HL-60/S4 (cell line): ENCODE results near the gene DMRTB1.

Source experiments
- in situ Hi-C: fragments of 300-500 bp; cut with MboI; formaldehyde crosslinking; loops from 2 replicates; pipeline ENCODE4 v1.14.3; 2022; ENCODE audit warnings: low sequenced_read_pairs

DMRTB1 gene

DNA sequence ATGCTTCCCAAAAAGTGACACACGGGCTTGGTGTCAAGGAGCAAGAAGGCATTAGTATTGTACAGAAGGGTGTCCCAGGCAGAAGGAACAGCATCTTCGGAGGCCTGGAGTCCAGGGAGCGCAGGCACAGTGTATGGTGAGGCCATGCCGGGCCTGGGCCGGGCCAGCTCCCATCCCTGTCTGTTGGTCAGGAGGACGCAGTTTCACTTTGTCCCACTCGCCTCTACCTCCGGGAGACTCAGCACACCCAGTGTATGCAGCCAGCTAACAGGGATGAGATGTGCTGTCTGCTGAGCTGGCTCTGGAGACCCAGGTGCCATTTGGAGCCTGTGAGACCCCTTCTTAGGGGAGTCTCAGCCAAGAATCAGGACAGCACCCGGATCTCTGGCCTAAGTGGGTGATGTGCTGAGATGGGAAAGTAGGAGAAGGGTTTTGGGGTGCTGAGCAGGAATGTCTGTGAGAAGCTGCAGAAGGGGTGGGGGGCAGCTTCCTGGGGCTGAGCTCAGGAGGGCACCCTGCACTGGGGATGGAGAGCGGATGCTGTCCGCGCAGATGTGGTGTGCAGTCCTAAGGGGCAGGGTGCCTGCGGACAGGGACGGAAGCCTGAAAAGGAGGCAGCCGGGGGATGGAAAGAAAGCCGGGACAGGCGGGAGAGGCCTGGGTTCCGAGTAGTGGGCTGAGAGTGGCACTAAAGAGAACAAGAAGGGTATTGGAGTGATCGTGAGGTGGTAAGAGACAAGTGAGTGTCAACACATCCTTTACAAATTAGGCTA, 25.7 kb downstream of the DMRTB1 start:
- in situ Hi-C loops = no loop called here

GRCh38 chr1:53485478-53486394, 26.5 kb downstream of the DMRTB1 start:
- in situ Hi-C loops = no loop called here

DNA sequence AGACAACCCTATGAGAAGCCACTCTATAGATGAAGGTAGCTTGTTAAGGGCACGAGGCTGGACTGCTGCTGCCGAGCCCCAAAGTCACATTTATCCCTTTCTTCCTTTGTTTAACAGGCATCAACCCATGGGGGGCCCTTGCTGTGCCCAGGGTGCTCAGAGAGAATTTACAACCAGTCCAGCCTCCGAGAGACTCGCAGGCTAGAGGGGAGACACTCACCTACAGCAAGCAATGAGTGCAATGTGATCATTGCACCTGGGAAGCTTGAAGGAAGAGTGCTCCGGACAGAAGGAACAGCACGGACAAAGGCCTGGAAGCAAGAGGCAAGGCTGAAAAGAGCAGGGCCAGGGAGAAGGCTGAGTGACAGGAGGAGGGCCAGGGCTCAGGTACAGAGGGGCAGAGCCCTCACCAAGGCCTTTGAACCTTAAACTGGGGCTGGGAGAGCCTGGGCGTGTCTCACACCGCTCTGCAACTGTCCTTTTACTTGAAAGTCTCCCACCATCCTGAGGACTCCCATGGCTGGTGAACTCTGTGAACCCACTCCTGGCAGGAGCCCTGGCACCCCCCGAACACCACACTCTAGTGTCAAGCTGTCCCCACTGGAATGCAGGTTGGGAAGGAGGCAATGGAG, 27.3 kb downstream of the DMRTB1 start:
- in situ Hi-C loops = no loop called here

GRCh38 chr1:53490351-53490750, 31.2 kb downstream of the DMRTB1 start:
- in situ Hi-C loops = no loop called here

- in situ Hi-C loops = no loop called here
Measured at GRCh38 chr1:53495633-53496345, 36.6 kb downstream of the DMRTB1 start.

GRCh38 chr1:53498555-53499131, 39.4 kb downstream of the DMRTB1 start:
- in situ Hi-C loops = no loop called here

- in situ Hi-C loops = no loop called here
Measured at GRCh38 chr1:53499257-53500203, 40.3 kb downstream of the DMRTB1 start.

DNA sequence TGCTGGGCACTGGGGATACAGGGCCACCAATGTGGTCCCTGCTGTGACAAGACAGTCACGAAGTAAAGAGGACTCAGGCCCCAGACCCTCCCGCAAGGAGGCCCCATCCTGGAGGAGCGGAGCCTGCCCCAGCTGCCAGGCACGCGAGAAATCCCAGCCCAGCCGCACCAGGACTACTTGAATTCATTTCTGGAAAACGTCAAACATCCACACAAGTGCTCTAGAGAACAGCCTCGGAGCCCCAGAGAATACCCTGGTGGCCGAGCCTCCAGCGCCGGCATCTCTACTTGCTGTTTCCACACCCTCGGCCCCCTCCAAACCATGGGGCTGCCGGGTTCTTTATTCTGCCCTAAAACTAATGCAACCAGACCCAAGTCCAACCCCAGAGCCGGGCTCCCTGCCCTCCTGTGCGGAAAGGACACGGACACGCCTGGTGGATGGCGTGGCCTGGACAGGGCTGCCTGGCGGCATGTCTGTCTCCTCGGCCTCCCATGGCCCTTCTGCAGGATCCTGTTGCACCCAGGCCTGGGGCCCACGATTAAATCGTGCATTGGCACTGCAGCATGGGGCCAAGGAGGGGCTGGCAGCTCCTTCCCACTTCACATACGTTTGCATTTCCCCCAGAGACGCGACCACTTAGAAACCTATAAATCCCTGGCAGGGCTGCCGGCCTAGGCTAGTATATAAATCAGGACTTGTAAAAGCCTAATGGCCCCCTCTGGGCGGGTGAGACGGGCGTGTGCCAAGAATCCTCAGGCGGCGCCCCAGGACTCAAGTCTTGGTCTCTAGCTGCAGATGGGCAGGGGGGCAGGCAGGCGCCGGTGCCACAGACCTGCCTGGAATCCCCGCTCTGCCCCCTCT, 41.2 kb downstream of the DMRTB1 start:
- in situ Hi-C loops = no loop called here

DNA sequence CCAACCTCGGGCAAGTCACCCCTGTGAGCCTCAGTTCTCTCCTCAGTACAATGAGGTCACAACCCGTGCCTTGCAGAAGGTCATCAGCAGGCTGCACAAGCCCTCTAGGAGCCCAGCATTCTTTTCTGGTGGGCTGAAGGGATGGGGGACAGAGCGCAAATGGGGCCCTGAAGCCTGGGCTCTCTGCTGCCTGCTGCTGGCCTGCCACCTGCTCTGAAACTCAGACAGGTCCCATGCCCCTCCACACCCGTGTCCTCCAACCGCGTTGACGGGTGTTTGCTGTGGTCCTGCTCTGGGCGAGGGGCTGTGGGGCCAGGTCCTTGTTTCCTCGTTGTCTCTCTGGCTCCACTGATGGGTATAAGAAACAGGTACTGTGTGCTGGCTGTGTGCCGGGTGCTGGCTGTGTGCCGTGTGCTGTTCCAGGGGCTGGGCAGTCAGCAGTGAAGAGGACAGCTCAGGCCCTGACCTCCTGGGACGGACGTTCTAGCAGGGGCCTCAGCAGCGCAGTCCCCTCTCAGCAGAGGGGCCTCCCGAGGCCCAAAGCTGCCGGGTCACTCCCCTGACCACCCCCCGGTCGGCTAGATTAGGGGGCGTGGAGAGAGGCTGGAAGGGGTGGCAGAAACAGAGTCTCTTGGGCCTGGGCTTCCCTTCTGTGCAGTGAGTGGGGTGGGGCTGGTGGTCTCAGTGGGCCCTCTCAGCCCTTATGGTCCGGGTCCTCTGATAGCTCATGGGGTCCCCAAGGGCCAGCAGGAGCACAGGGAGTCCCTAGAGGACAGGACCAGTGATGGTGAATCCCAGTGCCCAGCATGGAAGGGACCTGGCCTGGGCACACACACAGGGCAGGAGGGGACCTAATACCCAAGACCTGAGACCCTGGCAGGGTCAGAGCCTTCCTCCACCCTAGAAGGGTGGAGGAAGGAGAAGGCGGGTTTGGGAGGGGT, 42.1 kb downstream of the DMRTB1 start:
- in situ Hi-C loops = no loop called here

DNA sequence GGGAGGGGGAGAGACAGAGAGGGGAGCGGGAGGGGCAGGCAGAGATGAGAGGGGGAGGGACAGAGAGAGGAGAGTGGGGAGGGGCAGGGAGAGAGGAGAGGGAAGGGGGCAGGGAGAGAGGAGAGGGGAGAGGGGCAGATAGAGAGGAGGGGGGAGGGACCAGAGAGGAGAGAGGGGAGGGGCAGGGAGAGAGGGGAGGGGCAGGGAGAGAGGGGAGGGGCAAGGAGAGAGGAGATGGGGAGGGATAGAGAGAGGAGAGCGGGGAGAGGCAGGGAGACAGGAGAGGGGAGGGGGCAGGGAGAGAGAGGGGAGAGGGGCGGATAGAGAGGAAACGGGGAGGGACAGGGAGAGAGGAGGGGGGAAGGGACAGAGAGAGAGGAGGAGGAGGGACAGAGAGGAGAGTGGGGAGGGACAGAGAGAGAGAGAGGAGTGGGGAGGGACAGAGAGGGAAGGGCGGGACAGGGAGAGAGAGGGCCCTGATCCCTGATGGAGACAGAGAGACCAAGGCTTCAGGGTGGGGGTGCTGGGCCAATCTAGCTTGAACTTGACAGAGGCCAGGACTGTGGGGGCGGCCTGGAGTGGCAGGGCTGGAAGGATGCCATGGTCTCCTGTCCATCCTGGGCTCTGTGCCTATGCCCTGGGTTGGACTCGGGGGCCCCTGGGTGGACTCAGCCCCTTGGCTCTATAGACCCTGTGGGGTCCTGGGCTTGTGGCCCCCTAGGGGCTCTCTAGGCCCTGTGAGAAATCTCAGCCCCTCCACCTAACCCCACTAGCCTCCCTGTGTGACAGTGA, 43.6 kb downstream of the DMRTB1 start:
- in situ Hi-C loops = no loop called here

- in situ Hi-C loops = no loop called here
Measured at GRCh38 chr1:53503433-53504217, 44.4 kb downstream of the DMRTB1 start.

- in situ Hi-C loops = no loop called here
Measured at GRCh38 chr1:53504901-53505300, 45.7 kb downstream of the DMRTB1 start.

- in situ Hi-C loops = no loop called here
Measured at GRCh38 chr1:53505401-53505800, 46.2 kb downstream of the DMRTB1 start.

- in situ Hi-C loops = no loop called here
Measured at GRCh38 chr1:53505891-53506290, 46.7 kb downstream of the DMRTB1 start.

- in situ Hi-C loops = no loop called here
Measured at GRCh38 chr1:53506355-53507050, 47.3 kb downstream of the DMRTB1 start.
